ENCODE results near the gene EXOC3L1.
A peak's percentile ranks its signal among the peaks of the same experiment; 100 is the strongest.

Gene EXOC3L1, protein sequence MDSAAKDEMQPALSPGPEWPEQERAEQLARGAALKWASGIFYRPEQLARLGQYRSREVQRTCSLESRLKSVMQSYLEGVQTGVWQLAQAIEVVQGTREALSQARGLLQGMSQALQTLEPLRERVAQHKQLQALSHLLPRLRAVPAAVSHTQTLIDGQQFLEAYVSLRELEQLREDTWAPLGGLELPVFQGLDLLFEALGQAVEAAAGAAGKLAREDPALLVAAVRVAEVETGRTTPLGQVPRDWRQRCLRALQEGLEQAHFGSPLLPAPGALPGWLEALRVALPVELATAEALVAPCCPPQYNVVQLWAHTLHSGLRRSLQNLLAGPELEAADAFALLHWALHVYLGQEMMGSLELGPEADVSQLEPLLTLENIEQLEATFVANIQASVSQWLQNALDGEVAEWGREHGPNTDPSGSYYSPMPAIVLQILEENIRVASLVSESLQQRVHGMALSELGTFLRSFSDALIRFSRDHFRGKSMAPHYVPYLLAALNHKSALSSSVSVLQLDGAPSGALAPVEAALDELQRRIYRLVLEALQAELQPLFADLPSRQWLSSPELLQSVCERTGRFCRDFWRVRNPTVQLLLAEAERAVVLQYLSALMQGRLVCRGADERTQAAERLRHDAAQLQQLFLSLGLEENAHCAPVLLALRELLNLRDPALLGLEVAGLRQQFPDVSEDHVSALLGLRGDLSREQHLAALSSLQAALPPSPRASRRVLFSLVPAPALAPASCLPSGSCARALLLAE

DNA sequence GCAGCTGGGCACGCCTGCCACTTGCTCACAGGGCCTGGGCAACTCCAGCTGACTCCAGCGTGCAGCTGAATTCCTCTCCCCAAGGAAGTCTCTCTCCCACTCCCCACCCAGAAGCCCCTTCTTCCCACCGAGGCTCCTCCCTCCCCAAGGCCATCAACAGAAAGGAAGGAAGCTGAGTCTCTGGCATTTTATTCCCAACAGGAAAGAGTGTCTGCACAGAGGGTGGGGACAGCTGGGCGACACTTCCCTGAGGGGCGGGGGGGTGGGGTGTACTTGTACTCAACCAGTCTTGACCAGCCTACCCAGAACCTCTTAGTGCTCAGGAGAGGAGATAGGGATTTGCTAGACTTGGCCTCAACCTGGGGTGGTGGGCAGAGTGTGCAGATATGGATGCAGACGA, at the start of gene EXOC3L1:
TSS of gene EXOC3L1 (minus strand) at position 96 of the 400 bp plus-strand sequence. CDS start 460 bp downstream, outside the sequence.
- no peak for DNase-seq (ENCODE audit: low read depth in 2 of 2)

GRCh38 chr16:67238806-67239470, 49.0 kb upstream of the EXOC3L1 start:
- no peak for DNase-seq (ENCODE audit: low read depth in 2 of 2)

DNA sequence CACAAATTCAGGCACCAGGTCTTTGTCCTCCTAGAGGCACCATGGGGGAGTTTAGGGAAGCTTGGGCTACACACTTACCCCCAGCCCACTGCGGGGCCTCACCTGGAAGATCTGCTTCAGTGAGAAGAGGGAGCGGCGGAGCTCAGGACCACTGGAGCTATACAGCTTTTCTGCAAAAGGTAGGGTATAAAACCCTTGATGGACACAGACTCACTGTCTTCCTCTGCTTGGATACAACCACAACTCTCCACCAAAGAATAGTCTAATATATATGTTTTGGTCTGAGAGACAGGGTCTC, 48.3 kb upstream of the EXOC3L1 start:
- no peak for DNase-seq (ENCODE audit: low read depth in 2 of 2)

DNA sequence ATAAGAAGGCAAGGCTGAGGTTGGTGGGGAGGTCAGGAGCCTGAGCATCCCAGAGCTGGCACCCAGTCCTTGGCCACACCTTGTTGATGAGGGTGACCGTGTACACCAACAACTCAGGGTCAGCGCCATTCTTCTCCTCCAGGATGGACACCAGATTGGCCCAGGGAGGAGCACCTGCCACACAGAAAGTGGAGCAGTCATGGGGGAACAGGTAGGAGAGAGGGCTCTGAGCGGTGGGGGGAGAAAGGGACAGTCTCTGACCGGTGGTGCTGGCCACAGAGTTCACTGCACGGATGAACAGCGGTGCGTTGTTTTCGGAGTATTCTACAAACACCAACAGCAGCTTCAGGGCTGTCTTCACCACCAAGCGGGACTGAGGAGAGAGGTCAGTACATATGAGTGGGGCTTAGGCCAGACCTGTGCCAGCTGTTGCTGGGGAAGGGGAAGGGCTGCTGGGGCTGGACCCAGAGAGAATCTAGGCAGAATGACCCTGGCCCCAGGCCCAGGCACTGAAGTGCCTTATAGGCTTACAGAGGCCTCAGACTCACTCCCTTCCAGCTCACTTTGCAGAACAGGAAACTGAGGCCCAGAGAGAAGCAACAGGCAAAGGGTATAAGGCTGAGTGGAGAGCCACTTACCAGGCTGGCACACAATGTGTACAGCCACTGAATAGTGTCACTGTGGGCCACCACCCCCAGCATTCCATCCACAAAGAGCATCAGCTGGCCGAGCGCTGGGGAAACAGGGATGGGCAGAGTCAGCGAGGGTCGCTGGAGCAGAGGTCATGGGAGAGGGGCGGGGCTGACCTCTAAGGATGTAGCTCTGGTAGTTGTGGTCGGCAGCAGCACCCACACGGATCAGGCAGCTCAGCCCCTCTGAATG, 47.7 kb upstream of the EXOC3L1 start:
- no peak for DNase-seq (ENCODE audit: low read depth in 2 of 2)

- DNase-seq (ENCODE audit: low read depth in 2 of 2), result peak in 1 of 2 donors; percentile 45
Observed at GRCh38 chr16:67236563-67237395, 46.8 kb upstream of the EXOC3L1 start.

- peak in 1 of 2 donors; percentile 9 for DNase-seq (ENCODE audit: low read depth in 2 of 2)
Observed at GRCh38 chr16:67235816-67236562, 46.1 kb upstream of the EXOC3L1 start.

DNA sequence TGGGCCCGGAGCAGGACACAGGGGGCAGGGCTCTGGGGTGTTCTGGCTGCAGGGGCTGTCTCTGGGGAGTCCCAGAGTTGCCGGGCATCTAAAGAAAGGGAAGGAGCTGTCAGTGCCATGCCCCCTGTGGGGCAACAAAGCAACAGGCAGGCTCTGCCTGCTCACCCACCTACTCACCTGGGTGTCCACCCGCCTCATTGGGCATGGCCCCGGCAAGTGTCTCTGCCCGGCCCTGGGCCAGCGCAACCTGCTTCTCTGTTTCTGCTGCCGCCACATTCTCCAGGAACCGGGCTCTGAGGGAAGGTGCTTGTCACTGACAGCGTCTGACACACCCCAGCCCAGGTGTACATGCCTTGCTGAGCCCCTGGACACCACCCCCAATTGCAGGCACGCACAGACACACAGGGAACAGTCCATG, 44.3 kb upstream of the EXOC3L1 start:
- no peak for DNase-seq (ENCODE audit: low read depth in 2 of 2)

DNA sequence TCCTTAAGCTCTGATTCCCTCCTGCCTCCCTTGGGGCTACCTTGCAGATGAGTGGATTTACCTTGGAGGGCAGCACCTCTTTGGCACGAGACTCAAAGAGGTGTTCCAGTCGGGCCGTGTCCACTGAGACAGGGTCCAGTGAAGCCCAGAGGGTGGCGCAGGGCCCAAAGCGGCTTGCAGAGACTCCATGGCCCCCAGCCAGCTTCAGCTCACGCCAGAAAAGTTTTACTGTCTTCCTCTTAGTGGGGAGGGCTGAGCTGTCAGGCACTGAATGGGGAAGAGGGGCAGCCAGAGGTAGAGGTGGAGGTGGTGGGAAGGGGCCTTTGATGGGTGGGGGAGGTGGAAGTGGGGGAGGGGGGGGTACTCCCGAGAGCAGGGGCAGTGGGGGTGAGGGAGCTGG, 43.7 kb upstream of the EXOC3L1 start:
- no peak for DNase-seq (ENCODE audit: low read depth in 2 of 2)

GRCh38 chr16:67230809-67231660, 41.1 kb upstream of the EXOC3L1 start:
- DNase-seq (ENCODE audit: low read depth in 2 of 2), result no peak

GRCh38 chr16:67229906-67230808, 40.2 kb upstream of the EXOC3L1 start:
- DNase-seq (ENCODE audit: low read depth in 2 of 2), result no peak

DNA sequence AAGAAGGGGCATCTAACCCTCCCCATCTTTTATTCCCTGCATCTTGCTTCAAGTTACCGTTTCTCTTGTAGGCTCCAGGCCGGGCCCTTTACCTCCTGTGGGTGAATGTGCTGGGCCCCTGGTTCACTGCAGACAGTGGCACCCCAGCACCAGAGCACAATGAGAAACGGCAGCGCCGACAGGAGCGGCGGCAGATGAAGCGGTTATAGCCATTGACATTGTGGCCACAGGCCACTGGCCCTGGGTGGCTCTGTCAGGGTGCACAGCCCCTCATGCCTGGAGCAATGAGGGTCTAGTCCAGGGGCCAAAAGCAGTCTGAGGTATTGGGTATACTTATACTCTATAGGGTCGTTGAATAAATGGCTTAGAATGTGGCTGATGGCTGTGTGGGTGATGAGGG, 39.0 kb upstream of the EXOC3L1 start:
- no peak for DNase-seq (ENCODE audit: low read depth in 2 of 2)

DNA sequence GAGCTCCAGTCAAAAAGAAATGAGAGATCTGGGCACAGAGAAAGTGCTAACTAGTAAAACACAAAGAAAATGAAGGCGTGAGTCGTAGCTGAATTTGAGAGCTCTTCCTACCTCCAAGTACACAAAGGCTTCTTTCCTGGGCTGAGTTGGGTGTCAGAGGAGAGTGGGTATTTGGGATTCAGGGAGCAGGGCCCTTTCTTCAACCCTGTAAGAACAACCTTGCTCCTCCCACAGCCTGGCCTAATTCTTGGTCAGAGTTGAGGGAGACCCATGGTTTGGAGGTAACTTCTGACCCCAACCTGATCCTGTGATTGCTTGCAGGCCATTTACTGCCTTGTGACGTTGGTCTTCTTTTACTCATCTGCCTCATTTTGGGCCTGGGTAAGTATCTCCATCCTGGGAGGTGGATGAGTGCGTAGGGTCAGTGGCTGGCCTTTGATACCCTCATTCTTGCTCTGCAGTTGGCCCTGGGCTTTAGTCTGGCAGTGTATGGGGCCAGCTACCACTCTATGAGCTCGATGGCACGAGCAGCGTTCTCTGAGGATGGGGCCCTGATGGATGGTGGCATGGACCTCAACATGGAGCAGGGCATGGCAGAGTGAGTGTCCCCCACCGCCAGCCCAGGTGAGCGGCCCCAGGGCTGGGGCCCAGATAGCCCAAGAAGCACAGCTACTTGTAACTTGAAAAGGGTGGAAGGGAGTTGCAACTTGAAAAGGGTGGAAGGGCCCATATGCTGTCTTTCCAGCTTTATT, 38.3 kb upstream of the EXOC3L1 start:
- DNase-seq (ENCODE audit: low read depth in 2 of 2), result no peak

DNA sequence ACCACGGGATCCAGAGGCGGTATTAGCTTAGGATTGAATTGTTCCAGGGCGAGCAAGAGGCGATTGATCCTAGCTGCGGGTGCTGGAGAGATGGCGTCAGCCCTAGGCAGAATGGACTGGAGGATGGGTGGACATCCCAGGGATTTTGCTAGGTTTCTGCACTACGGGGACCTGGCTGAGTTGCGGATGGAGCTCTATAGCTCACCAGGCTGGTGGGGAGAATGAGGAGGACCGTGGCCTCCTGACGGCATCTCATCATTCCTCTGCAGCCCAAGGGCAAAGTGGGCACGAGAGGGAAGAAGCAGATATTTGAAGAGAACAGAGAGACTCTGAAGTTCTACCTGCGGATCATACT, 37.6 kb upstream of the EXOC3L1 start:
- DNase-seq (ENCODE audit: low read depth in 2 of 2), result no peak

GRCh38 chr16:67226804-67227566, 37.0 kb upstream of the EXOC3L1 start, which contains the start of gene TMEM208:
TSS of gene TMEM208 (plus strand) at chr16:67227130. CDS start at chr16:67227219, 89 bp downstream.
- DNase-seq (ENCODE audit: low read depth in 2 of 2), result peak; percentile 95 to 97

GRCh38 chr16:67226295-67226803, 36.4 kb upstream of the EXOC3L1 start:
- DNase-seq (ENCODE audit: low read depth in 2 of 2), result no peak

- no peak for DNase-seq (ENCODE audit: low read depth in 2 of 2)
Observed at GRCh38 chr16:67223992-67224391, 34.1 kb upstream of the EXOC3L1 start.
